ENCODE data around the gene ABTB2. TPM values are rescaled to one million over a fixed set of nuclear protein-coding genes. Genes with fewer than 3 reads are reported as not detected.

Gene ABTB2
- total RNA-seq, 2 donors from 2014 or later: 2.1 to 4.3 TPM

DNA sequence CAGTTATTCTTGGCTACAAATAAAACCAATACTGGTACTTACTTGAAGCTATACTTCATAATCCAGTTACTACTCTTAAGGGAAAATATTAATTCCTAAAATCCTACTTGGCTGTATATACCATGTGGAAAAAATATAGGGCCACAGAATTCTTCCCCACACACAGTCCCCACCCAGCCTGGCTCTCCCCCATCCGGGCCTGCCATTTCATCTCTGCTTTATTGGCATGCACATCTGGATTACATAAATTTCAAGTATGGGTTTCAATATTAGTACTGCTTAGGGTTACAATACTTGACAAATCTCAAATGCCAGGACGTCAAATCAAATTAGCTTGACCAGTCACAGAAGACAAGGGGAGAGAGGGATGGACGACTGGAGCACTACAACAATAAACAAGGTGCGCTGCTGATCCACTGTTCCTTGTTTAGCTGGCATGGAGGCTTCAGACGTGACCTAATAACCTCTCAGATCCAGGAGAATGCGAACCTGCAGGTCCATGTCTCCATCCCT lies 81.4 kb downstream of the ABTB2 start:
- Histone ChIP-seq H3K27ac (peak overlapping the region in 2 of 4 donors; percentile 72 to 82), H3K4me1 (peaks cover 13% of the 10 kb centered on the region), H3K27me3 (no peaks in the 10 kb centered on the region), H3K36me3 (replicated peaks in 1 of 2; ENCODE audit: insufficient read depth in 1 of 2, low read depth in 2 of 2) (no peaks in the 10 kb centered on the region), H3K9me3 (no peaks in the 10 kb centered on the region), H3K4me3 (no peak overlapping the region)
- ATAC-seq: no peak
- TF ChIP-seq POLR2A (IDR thresholded peaks at IDR 0.05): no peak
- TF ChIP-seq, protein P1, sequence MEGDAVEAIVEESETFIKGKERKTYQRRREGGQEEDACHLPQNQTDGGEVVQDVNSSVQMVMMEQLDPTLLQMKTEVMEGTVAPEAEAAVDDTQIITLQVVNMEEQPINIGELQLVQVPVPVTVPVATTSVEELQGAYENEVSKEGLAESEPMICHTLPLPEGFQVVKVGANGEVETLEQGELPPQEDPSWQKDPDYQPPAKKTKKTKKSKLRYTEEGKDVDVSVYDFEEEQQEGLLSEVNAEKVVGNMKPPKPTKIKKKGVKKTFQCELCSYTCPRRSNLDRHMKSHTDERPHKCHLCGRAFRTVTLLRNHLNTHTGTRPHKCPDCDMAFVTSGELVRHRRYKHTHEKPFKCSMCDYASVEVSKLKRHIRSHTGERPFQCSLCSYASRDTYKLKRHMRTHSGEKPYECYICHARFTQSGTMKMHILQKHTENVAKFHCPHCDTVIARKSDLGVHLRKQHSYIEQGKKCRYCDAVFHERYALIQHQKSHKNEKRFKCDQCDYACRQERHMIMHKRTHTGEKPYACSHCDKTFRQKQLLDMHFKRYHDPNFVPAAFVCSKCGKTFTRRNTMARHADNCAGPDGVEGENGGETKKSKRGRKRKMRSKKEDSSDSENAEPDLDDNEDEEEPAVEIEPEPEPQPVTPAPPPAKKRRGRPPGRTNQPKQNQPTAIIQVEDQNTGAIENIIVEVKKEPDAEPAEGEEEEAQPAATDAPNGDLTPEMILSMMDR (IDR thresholded peaks at IDR 0.05): no peak
- intact Hi-C loops (cut with DNase I): no loop called here
- no peak for DNase-seq
- 91 to 97% methylated on average over 6 of the region's 6 CpGs for WGBS, 2 donors

DNA sequence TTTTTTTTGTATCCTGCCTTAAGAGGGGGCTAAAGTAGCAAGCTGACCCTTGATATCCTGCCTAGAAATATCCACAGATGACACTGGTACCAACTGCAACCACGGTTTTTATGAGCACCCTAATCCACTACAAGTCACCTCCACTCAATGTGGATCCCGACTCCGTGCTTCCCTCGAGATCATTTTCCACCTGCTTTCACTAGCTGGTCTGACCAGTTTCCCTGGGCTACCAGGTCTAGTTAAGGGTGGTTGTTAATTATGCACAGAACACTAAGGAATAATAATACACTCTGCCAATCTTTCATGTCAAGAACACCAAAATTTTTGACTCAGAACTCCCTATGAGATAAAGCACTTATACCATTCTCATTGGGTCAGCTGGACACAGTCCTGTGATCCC lies 82.3 kb downstream of the ABTB2 start:
- WGBS, 2 donors: 69 to 87% methylated on average over 4 of the region's 4 CpGs
- H3K9me3 ChIP-seq: no peaks in the 10 kb centered on the region
- ATAC-seq: no peak
- H3K27me3 ChIP-seq: no peaks in the 10 kb centered on the region
- peak overlapping the region; percentile 55 to 82 (median 76) for H3K27ac ChIP-seq
- no peaks in the 10 kb centered on the region for H3K36me3 ChIP-seq (replicated peaks in 1 of 2; ENCODE audit: insufficient read depth in 1 of 2, low read depth in 2 of 2)
- H3K4me3 ChIP-seq: no peak overlapping the region
- TF ChIP-seq POLR2A (IDR thresholded peaks at IDR 0.05): no peak
- TF ChIP-seq, protein P1 (IDR thresholded peaks at IDR 0.05): no peak
- peaks cover 13% of the 10 kb centered on the region for H3K4me1 ChIP-seq
- DNase-seq: no peak
- intact Hi-C loops (cut with DNase I): no loop called here

DNA sequence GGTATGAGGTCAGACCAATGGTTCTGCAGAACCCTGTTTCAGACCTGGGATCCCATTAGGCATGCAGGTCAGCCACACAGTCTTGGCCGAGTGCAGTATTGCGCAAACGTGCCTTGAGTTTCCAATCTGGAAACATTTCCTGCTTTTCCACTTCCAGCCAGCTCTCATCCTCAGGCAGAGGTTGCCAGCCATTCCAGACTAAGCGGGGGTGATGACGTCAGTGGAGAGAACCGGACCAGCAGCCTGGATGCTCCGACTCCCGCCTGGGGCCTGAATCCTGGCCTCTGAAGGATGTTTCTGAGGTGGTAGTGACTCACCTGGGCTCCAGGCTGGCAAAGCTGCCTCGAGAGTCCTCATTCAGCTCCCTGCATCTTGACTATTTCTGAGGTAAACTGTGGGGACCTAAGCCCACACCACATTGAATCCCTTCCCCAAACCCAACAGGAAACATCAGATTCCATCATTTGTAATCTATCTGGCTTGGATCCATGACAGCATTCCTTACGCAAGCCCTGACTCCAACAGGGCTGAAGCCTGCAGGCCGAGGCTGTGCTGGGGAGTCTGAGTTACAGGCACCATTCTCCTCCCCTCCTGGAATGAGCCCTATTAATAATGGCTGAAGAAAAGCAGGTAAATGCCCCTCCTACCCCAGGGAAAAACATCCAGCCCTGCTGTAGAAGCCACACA lies 83.0 kb downstream of the ABTB2 start:
- ATAC-seq (peak; percentile 95), DNase-seq (peak; percentile 79 to 90 (median 86))
- no peaks in the 10 kb centered on the region for H3K9me3 ChIP-seq
- peaks cover 13% of the 10 kb centered on the region for H3K4me1 ChIP-seq
- H3K27ac ChIP-seq: peak overlapping the region; percentile 55 to 82 (median 76)
- no peaks in the 10 kb centered on the region for H3K27me3 ChIP-seq
- WGBS, 2 donors: 54 to 57% methylated on average over 7 to 11 of the region's 11 CpGs
- intact Hi-C loops (cut with DNase I): no loop called here
- no peaks in the 10 kb centered on the region for H3K36me3 ChIP-seq (replicated peaks in 1 of 2; ENCODE audit: insufficient read depth in 1 of 2, low read depth in 2 of 2)
- H3K4me3 ChIP-seq: no peak overlapping the region
- TF ChIP-seq POLR2A (IDR thresholded peaks at IDR 0.05): no peak
- TF ChIP-seq, protein P1 (IDR thresholded peaks at IDR 0.05): no peak

DNA sequence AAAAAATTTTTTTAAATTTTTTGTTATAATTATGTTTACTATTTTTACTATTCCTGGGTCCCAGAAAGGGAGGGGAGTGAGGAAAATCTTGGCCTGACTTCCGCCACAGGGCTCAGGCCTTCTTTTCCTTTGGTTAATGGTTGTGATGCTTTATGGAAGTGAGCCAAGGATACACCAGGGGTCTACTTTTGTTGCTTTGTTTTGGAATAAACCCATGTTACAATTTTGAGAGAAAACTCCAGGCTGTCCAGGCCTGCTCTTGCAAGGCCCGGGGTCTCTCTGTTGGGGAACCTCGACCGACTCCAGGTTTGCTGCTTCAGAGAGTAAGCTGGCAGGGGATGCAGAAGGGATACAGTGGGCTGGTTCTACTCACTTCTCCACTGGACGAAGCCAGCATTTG lies 84.7 kb downstream of the ABTB2 start:
- intact Hi-C loops (cut with DNase I): no loop called here
- 94 to 95% methylated on average over 5 of the region's 5 CpGs for WGBS, 2 donors

More for the DNA sequence above, 84.7 kb downstream of the ABTB2 start:
- no peak for TF ChIP-seq POLR2A (IDR thresholded peaks at IDR 0.05)
- TF ChIP-seq, protein P1 (IDR thresholded peaks at IDR 0.05): no peak
- DNase-seq (no peak), ATAC-seq (no peak)
- no peaks in the 10 kb centered on the region for H3K36me3 ChIP-seq (replicated peaks in 1 of 2; ENCODE audit: insufficient read depth in 1 of 2, low read depth in 2 of 2)
- no peaks in the 10 kb centered on the region for H3K9me3 ChIP-seq
- no peak overlapping the region for H3K27ac ChIP-seq
- H3K4me1 ChIP-seq: peaks cover 13% of the 10 kb centered on the region
- H3K27me3 ChIP-seq: no peaks in the 10 kb centered on the region
- H3K4me3 ChIP-seq: no peak overlapping the region

Data from body of pancreas (tissue), 4 donors.